Kidney (tissue), 14 donors: Measurements from ENCODE around the gene FBN1. TPM values are rescaled to one million over a fixed set of nuclear protein-coding genes. Genes with fewer than 3 reads are reported as not detected.
A peak's percentile ranks its signal among the peaks of the same experiment; 100 is the strongest.

Experiments used
- DNase-seq, 5 donors: peaks; one replicate each; pipeline ENCODE4 v3.0.0-alpha.2; 2013 to 2020
- FAIRE-seq: peaks from 2 replicates; lab custom pipeline; 2012; peaks lifted over from hg19 to GRCh38; lab: Jason Lieb, UNC
- H3K27ac ChIP-seq, 2 donors: one replicate each; pipeline ENCODE4 v1.7.0; 2013; ENCODE audit warnings: low read depth in 2 of 2, low read length in 2 of 2, inconsistent platforms in 1 of 2
- H3K27me3 ChIP-seq: one replicate; pipeline ENCODE4 v1.7.1; 2013; ENCODE audit warnings: low read length, inconsistent platforms; ENCODE audit not compliant: control insufficient read depth, insufficient read depth
- H3K36me3 ChIP-seq, 3 donors: one replicate each; pipeline versions ENCODE4 v1.7.0 to v1.7.1; 2013; ENCODE audit warnings: low read length in 3 of 3, control low read depth in 1 of 3, inconsistent platforms in 1 of 3; ENCODE audit not compliant: insufficient read depth in 3 of 3, control insufficient read depth in 2 of 3
- H3K4me1 ChIP-seq, 3 donors: one replicate each; pipeline versions ENCODE4 v1.7.0 to v1.7.1; 2013; ENCODE audit warnings: low read length in 3 of 3, inconsistent platforms in 1 of 3, low read depth in 1 of 3; ENCODE audit not compliant: control insufficient read depth in 2 of 3, insufficient read depth in 2 of 3
- H3K4me3 ChIP-seq, 3 donors: one replicate each; pipeline versions ENCODE4 v1.7.0 to v1.8.1; 2013; ENCODE audit warnings: low read length in 3 of 3, control low read depth in 1 of 3, inconsistent platforms in 1 of 3
- H3K9ac ChIP-seq, 3 donors: one replicate each; pipeline versions ENCODE4 v1.7.0 to v1.7.1; 2013; ENCODE audit warnings: low read length in 3 of 3, control low read depth in 1 of 3, inconsistent platforms in 1 of 3
- H3K9me3 ChIP-seq, 3 donors: one replicate each; pipeline versions ENCODE4 v1.7.0 to v1.7.1; 2013; ENCODE audit warnings: low read length in 3 of 3, control low read depth in 1 of 3, inconsistent platforms in 1 of 3; ENCODE audit not compliant: control insufficient read depth in 2 of 3, insufficient read depth in 1 of 3
- intact Hi-C: fragments of 100-400 bp; cut with DNase I; formaldehyde crosslinking; loops from one replicate; pipeline ENCODE4 v1.11.1; 2022
- polyA plus RNA-seq: library from polyadenylated mRNA; stranded (reverse); fragments of 350-450 nt; fragmentation: Illumina TruSeq; extraction: RNeasy Lipid Tissue Mini Kit (QIAGEN cat#74804); gene quantifications from one replicate; pipeline ENCODE4 v1.2.3, GENCODE V29; 2014; ENCODE audit warnings: low read depth, low replicate concordance; ENCODE audit not compliant: insufficient read depth
- total RNA-seq: library from RNA; stranded (reverse); fragmentation: NEBNext Ultra II Directional; extraction: Animal tissue kit (Norgen Biotek cat#: 25700); gene quantifications from one replicate; pipeline ENCODE4 v1.2.1, GENCODE V29; 2021
- TF ChIP-seq, protein P1 (sequence below): IDR thresholded peaks from 3 replicates; pipeline ENCODE4 v1.5.1; 2012; ENCODE audit warnings: mild to moderate bottlenecking, moderate library complexity, borderline replicate concordance; ENCODE audit not compliant: insufficient read depth; ENCODE audit errors: extremely low read depth
- donor health status: control.
- donor health status: control.
- donor health status: control.
- donor health status: control.
- donor health status: control.
- donor health status: DM: yes; HTN: yes; CAD: no.
- donor health status: Normal renal cell carcinoma (clear cell type).

FBN1 gene
- total and polyA plus RNA-seq, 2 donors from 2014 or later, result 2.4 to 30.8 TPM

DNA sequence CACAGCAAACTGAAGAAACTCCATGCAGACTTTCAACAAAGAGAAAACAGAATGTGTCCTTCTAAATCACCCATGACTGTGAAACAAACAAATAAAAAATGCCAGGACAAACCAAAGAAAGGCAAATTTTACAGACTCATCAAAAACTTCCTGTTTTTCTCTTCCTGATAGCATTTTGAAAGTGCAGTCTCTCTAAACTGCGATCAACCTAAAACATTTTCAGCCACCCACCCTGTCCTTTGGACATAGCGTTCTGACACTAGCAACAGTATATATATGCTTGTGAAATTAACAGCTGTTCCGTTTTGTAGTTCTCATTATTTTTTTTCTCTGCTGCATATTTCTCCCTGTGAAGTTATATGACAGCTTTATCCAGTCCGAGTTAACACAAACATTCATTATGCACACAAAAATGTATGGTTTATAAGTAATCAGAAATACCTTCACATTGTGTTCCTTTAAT lies 151.7 kb downstream of the FBN1 start:
- H3K9ac ChIP-seq, result no peak overlapping the region
- H3K27ac ChIP-seq, result no peak overlapping the region
- H3K4me1 ChIP-seq, result no peaks in the 10 kb centered on the region
- DNase-seq (peak in 1 of 5 donors; percentile 25), FAIRE-seq (no peak)
- no peak overlapping the region for H3K4me3 ChIP-seq
- TF ChIP-seq, protein P1, sequence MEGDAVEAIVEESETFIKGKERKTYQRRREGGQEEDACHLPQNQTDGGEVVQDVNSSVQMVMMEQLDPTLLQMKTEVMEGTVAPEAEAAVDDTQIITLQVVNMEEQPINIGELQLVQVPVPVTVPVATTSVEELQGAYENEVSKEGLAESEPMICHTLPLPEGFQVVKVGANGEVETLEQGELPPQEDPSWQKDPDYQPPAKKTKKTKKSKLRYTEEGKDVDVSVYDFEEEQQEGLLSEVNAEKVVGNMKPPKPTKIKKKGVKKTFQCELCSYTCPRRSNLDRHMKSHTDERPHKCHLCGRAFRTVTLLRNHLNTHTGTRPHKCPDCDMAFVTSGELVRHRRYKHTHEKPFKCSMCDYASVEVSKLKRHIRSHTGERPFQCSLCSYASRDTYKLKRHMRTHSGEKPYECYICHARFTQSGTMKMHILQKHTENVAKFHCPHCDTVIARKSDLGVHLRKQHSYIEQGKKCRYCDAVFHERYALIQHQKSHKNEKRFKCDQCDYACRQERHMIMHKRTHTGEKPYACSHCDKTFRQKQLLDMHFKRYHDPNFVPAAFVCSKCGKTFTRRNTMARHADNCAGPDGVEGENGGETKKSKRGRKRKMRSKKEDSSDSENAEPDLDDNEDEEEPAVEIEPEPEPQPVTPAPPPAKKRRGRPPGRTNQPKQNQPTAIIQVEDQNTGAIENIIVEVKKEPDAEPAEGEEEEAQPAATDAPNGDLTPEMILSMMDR, result no peak
- no peaks in the 10 kb centered on the region for H3K9me3 ChIP-seq
- peaks cover 0 to 6% (median 0%) of the 10 kb centered on the region in 3 donors for H3K36me3 ChIP-seq
- H3K27me3 ChIP-seq, result no peaks in the 10 kb centered on the region
- intact Hi-C loops, result no loop called here

DNA sequence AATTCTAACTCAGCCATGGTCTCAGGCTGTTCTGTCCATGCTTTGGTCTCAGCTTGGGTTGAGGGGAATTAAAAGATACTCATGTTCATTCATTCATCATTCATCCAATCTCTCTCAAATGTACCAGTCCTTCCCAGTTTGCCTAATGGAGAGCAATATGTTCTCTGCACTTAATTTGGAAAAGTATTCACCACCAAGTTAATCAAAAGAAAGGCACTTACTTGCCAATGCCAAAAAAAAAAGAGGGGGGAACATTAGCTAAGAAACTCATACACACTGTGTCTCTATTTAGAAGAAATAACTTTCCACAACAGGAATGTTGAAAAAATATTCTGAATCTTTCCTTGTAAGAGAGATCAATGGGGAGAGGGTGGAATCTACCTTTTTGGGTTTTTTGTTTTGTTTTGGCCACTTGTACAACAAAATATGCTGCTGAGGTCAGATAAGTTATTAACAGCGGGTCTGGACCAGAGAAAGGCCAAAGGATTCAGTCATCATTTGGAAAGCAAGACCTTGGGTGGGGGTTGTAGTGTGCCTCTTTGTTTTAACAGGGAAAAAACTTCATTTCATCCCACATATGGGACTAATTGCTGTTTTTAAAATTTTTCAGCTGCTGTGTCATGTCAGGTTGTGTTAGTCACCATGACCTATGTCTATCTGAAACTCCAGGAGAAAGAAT lies 152.3 kb downstream of the FBN1 start:
- Histone ChIP-seq H3K27ac (no peak overlapping the region), H3K36me3 (peaks cover 0 to 6% (median 0%) of the 10 kb centered on the region in 3 donors), H3K9me3 (no peaks in the 10 kb centered on the region), H3K9ac (no peak overlapping the region), H3K4me1 (no peaks in the 10 kb centered on the region), H3K4me3 (no peak overlapping the region), H3K27me3 (no peaks in the 10 kb centered on the region)
- no peak for FAIRE-seq
- intact Hi-C loops, result no loop called here
- DNase-seq, result peak in 1 of 5 donors; percentile 23
- TF ChIP-seq, protein P1, result no peak

DNA sequence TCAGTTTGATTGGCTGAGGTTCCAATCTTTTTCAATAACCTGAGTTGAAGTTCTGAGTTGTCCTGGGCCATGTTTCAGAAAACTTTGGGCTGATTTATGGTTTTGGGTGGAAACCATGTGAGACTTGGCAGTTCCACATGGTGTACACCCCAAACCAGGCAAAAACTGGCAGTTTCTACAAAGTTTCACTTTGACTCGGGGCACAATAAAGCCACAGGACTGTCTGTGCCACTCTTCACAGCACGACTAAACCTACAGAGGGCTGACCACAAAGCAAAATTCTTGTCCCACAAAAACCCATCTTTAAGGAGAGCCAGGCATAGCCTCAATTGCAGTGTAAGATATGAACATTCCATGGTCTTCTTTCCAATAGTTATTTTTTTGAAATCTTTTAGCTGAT lies 159.3 kb downstream of the FBN1 start:
- no peak overlapping the region for H3K9ac ChIP-seq
- intact Hi-C loops, result no loop called here
- no peak for FAIRE-seq
- no peak overlapping the region for H3K4me3 ChIP-seq
- no peaks in the 10 kb centered on the region for H3K4me1 ChIP-seq
- peaks cover 0 to 10% (median 7%) of the 10 kb centered on the region in 3 donors for H3K36me3 ChIP-seq
- no peaks in the 10 kb centered on the region for H3K27me3 ChIP-seq
- DNase-seq, result no peak
- TF ChIP-seq, protein P1, result no peak
- H3K27ac ChIP-seq, result no peak overlapping the region
- no peaks in the 10 kb centered on the region for H3K9me3 ChIP-seq
